C4-2B (cell line): ENCODE data around the gene TENT5A.
"Not testable (repeated sequence)": the region's sequence is repeated elsewhere in the genome, so short reads cannot be mapped to it uniquely, and the experiment has no call there.

Source experiments
- H3K27ac ChIP-seq: fragments of 450-650 bp; 2 replicates; pipeline ENCODE4 v1.5.1; 2017
- CTCF ChIP-seq: fragments of 450-650 bp; conservative IDR thresholded peaks from 2 replicates; pipeline ENCODE4 v1.5.1; 2017; ENCODE audit warnings: mild to moderate bottlenecking
- ZFX ChIP-seq: fragments of 450-650 bp; IDR thresholded peaks from 2 replicates; pipeline ENCODE4 v1.6.1; 2017

TENT5A gene

GRCh38 chr6:81750200-81750599 lies 2.3 kb downstream of the TENT5A start:
- H3K27ac ChIP-seq = no peak overlapping the region
- TF ChIP-seq ZFX (no peak), CTCF (no peak)

GRCh38 chr6:81749707-81750106 lies 2.8 kb downstream of the TENT5A start:
- TF ChIP-seq ZFX (no peak), CTCF (no peak)
- H3K27ac ChIP-seq = no peak overlapping the region

GRCh38 chr6:81748994-81749393 lies 3.5 kb downstream of the TENT5A start:
- TF ChIP-seq ZFX = no peak
- no peak for TF ChIP-seq CTCF
- H3K27ac ChIP-seq = no peak overlapping the region

GRCh38 chr6:81747327-81747726 lies 5.2 kb downstream of the TENT5A start:
- H3K27ac ChIP-seq = no peak overlapping the region
- no peak for TF ChIP-seq CTCF
- TF ChIP-seq ZFX = no peak

- TF ChIP-seq ZFX (no peak), CTCF (no peak)
- H3K27ac ChIP-seq = no peak overlapping the region
These were observed 8.3 kb downstream of the TENT5A start for GRCh38 chr6:81744131-81744530.

- H3K27ac ChIP-seq = no peak overlapping the region
- no peak for TF ChIP-seq CTCF
- TF ChIP-seq ZFX = no peak
These were observed 8.8 kb downstream of the TENT5A start for GRCh38 chr6:81743649-81744048.

- TF ChIP-seq CTCF (no peak), ZFX (no peak)
- H3K27ac ChIP-seq = no peak overlapping the region
These were observed 10.8 kb downstream of the TENT5A start for GRCh38 chr6:81741689-81742088.

GRCh38 chr6:81740591-81740990 lies 11.9 kb downstream of the TENT5A start:
- H3K27ac ChIP-seq = not testable (repeated sequence)
